ENCODE data around the gene HFE. TPM values are rescaled to one million over a fixed set of nuclear protein-coding genes. Genes with fewer than 3 reads are reported as not detected.
"Not testable (repeated sequence)": the region's sequence is repeated elsewhere in the genome, so short reads cannot be mapped to it uniquely, and the experiment has no call there.

The HFE gene
- polyA plus RNA-seq, 1 donor from 2014 or later = not detected

DNA sequence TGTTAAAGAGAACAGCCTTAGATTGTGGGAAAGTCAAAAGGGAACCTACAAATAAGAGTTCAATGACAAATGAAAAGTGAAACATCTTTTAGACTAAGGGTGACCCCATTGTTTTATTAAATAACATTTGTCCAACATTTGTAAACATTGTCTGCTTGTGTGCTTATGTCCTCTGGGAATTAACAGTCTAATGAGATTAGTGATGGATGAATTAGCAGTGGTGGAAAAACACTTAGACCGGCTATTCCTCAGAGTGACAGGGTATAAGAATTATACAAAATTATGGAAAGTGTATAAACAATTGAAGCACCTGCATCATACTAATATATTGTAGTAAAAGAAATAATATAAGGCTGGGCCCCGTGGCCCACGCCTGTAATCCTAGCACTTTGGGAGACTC, 29.3 kb upstream of the HFE start:
- H2AFZ ChIP-seq (ENCODE audit: low read depth, low read length) = no peak overlapping the region
- TF ChIP-seq EZH2 (IDR thresholded peaks at IDR 0.05; ENCODE audit: borderline replicate concordance, insufficient read depth, low read length, poor library complexity, severe bottlenecking) (no peak), CTCF (IDR thresholded peaks at IDR 0.05; ENCODE audit: poor library complexity, severe bottlenecking) (no peak), MXI1 (conservative IDR thresholded peaks at IDR 0.05; ENCODE audit: poor library complexity, severe bottlenecking) (no peak), RAD21 (conservative IDR thresholded peaks at IDR 0.05) (no peak), REST (IDR thresholded peaks at IDR 0.05; ENCODE audit: borderline replicate concordance) (no peak), EP300 (conservative IDR thresholded peaks at IDR 0.05; ENCODE audit: poor library complexity, severe bottlenecking) (no peak), TAF1 (IDR thresholded peaks at IDR 0.05; ENCODE audit: low read depth) (no peak), SMC3 (conservative IDR thresholded peaks at IDR 0.05; ENCODE audit: poor library complexity) (no peak), POLR2AphosphoS5 (IDR thresholded peaks at IDR 0.05) (no peak)

GRCh38 chr6:26058477-26059033, 28.7 kb upstream of the HFE start:
- H3K4me3 ChIP-seq (ENCODE audit: low read length); H3K79me2 ChIP-seq (replicated peaks; ENCODE audit: insufficient read depth, low read length); H3K27ac ChIP-seq (ENCODE audit: low read length); H3K27me3 ChIP-seq (ENCODE audit: insufficient read depth, low read depth, low read length); H3K9me2 ChIP-seq (ENCODE audit: insufficient read depth, low read length); H3K4me2 ChIP-seq (ENCODE audit: low read length); H3K9me3 ChIP-seq (ENCODE audit: low read length); H3F3A ChIP-seq (ENCODE audit: insufficient read depth, low read length, poor library complexity, severe bottlenecking); H4K20me1 ChIP-seq (ENCODE audit: insufficient read depth); H2AFZ ChIP-seq (ENCODE audit: low read depth, low read length); H3K36me3 ChIP-seq (ENCODE audit: insufficient read depth, low read length); H3K9ac ChIP-seq (ENCODE audit: low read length): not testable (repeated sequence)

More for the DNA sequence above, 29.3 kb upstream of the HFE start:
- H3K9me2 ChIP-seq (ENCODE audit: insufficient read depth, low read length) = no peaks in the 10 kb centered on the region
- no peaks in the 10 kb centered on the region for H3K27me3 ChIP-seq (ENCODE audit: insufficient read depth, low read depth, low read length)
- no peaks in the 10 kb centered on the region for H3K79me2 ChIP-seq (replicated peaks; ENCODE audit: insufficient read depth, low read length)
- no peaks in the 10 kb centered on the region for H3K36me3 ChIP-seq (ENCODE audit: insufficient read depth, low read length)
- H3K27ac ChIP-seq (ENCODE audit: low read length) = no peak overlapping the region
- no peak overlapping the region for H3K9ac ChIP-seq (ENCODE audit: low read length)
- peaks cover 7% of the 10 kb centered on the region for H3F3A ChIP-seq (ENCODE audit: insufficient read depth, low read length, poor library complexity, severe bottlenecking)
- no peaks in the 10 kb centered on the region for H4K20me1 ChIP-seq (ENCODE audit: insufficient read depth)
- H3K9me3 ChIP-seq (ENCODE audit: low read length) = no peaks in the 10 kb centered on the region
- H3K4me2 ChIP-seq (ENCODE audit: low read length) = no peak overlapping the region
- H3K4me3 ChIP-seq (ENCODE audit: low read length) = no peak overlapping the region

DNA sequence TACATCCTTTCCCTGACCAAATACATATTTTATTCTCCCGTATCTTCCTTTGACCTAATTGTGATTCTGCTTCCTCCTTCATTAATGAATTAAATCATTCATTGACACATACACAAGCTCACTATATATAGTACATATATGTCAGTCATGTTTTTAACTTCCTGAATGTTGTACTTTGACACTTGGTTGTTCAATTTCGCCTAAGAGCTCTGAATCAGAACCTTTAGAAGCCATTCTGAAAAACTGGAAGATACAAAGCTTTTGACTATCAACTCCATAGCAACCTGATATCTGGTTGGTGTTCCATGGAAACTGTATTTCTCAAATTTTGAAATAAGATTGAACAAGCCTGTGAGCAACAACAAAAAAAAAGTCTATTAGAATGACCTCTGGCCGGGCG, 27.3 kb upstream of the HFE start:
- H3K9me3 ChIP-seq (ENCODE audit: low read length) = no peaks in the 10 kb centered on the region
- H3K4me2 ChIP-seq (ENCODE audit: low read length) = no peak overlapping the region
- H3K36me3 ChIP-seq (ENCODE audit: insufficient read depth, low read length) = no peaks in the 10 kb centered on the region
- no peak overlapping the region for H3K9ac ChIP-seq (ENCODE audit: low read length)
- H3K4me3 ChIP-seq (ENCODE audit: low read length) = no peak overlapping the region
- H3K27ac ChIP-seq (ENCODE audit: low read length) = no peak overlapping the region
- H4K20me1 ChIP-seq (ENCODE audit: insufficient read depth) = no peaks in the 10 kb centered on the region
- no peaks in the 10 kb centered on the region for H3K9me2 ChIP-seq (ENCODE audit: insufficient read depth, low read length)
- H3K27me3 ChIP-seq (ENCODE audit: insufficient read depth, low read depth, low read length) = no peaks in the 10 kb centered on the region
- H3F3A ChIP-seq (ENCODE audit: insufficient read depth, low read length, poor library complexity, severe bottlenecking) = peaks cover 2% of the 10 kb centered on the region
- H2AFZ ChIP-seq (ENCODE audit: low read depth, low read length) = no peak overlapping the region
- no peaks in the 10 kb centered on the region for H3K79me2 ChIP-seq (replicated peaks; ENCODE audit: insufficient read depth, low read length)
- no peak for TF ChIP-seq TAF1 (IDR thresholded peaks at IDR 0.05; ENCODE audit: low read depth)
- TF ChIP-seq EP300 (conservative IDR thresholded peaks at IDR 0.05; ENCODE audit: poor library complexity, severe bottlenecking) = no peak
- no peak for TF ChIP-seq POLR2AphosphoS5 (IDR thresholded peaks at IDR 0.05)
- no peak for TF ChIP-seq RAD21 (conservative IDR thresholded peaks at IDR 0.05)
- TF ChIP-seq MXI1 (conservative IDR thresholded peaks at IDR 0.05; ENCODE audit: poor library complexity, severe bottlenecking) = no peak
- no peak for TF ChIP-seq REST (IDR thresholded peaks at IDR 0.05; ENCODE audit: borderline replicate concordance)
- TF ChIP-seq EZH2 (IDR thresholded peaks at IDR 0.05; ENCODE audit: borderline replicate concordance, insufficient read depth, low read length, poor library complexity, severe bottlenecking) = no peak
- no peak for TF ChIP-seq CTCF (IDR thresholded peaks at IDR 0.05; ENCODE audit: poor library complexity, severe bottlenecking)
- no peak for TF ChIP-seq SMC3 (conservative IDR thresholded peaks at IDR 0.05; ENCODE audit: poor library complexity)
